Fibroblast of peridontal ligament (primary cell): ENCODE data around the gene DGKD.
A peak's percentile ranks its signal among the peaks of the same experiment; 100 is the strongest.

Experiments used
- DNase-seq: peaks from one replicate; pipeline ENCODE4 v3.0.0-alpha.2; 2010; ENCODE audit errors: extremely low read depth

DGKD gene

DNA sequence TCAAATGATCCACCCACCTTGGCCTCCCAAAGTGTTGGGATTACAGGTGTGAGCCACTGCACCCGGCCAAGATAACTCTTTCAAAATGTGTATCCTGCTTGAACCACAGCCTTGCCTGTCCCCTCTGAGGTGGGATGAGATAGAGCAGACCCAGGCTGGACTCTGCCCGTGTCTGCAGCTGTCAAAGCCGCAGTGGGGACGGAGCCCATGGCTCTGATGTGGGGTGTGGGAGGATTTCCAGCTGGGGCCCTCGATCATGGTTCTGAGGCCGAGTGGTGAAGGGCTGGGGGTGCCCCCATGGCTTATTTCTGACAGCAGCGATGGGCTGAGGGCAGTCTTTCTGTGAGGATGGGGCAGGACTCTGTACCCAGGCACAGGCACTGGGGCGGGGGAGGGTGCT is 104.5 kb downstream of the DGKD start:
- DNase-seq: no peak

GRCh38 chr2:233459426-233459825 is 105.1 kb downstream of the DGKD start:
- DNase-seq: no peak

GRCh38 chr2:233460726-233461441 is 106.6 kb downstream of the DGKD start:
- DNase-seq: no peak

DNA sequence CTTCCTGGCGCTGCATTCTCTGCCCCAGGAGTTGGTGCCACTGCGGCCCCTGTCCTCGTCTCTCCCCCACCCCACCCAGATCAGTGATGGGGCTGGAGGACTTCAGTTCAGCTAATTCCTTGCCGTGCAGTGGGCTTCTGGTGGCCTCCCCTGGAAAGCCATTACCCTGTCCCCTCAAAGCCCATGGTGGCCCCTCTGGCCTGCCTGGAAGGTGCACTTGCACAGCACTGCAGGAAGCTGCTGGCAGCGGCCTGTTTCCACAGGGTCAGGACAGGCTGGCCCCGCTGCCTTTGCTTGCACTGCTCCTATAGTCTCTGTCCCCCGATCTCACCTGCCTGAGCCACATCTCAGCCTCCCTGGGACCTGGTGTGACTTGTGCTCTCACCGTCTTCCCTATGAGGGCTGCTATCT is 107.2 kb downstream of the DGKD start:
- DNase-seq: no peak

DNA sequence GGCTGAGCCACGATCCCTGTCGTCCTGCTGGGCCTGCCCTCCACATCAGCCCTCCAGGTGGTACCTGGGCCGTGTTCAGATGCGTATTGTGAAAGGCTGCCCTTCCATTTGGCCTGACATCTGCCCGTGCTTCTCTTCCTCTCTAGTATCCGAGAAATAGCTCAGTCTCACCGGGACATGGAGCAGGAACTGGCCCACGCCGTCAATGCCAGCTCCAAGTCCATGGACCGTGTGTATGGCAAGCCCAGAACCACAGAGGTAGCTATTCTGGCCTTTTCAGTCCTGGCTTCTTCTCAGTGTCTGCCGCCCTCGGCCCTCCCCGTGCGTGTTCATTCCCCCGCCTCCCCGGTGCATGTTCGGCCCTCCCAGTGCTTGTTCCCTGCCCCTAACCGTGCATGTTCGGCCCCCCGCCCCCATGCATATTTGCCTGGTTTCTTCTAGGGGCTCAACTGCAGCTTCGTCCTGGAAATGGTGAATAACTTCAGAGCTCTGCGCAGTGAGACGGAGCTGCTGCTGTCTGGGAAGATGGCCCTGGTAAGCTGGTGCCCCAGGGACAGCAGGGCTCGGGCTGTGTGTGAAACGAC is 108.0 kb downstream of the DGKD start:
- DNase-seq: no peak

GRCh38 chr2:233462826-233463470 is 108.7 kb downstream of the DGKD start:
- DNase-seq: no peak

DNA sequence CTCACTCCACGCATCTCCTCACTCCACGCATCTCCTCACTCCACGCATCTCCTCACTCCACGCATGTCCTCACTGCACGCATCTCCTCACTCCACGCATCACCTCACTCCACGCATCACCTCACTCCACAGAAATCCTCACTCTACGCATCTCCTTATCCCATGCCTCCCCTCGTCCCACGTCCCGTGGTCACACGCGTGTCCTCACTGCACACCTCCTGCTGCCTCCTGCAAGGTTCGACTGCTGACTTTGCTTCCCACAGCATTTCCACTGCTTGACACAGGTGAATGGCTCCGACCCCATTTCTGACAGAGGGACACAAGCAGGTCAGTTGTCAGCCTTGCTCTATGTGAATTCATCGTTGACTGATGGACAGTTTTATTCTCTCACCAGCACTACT is 109.3 kb downstream of the DGKD start:
- DNase-seq: no peak

- DNase-seq: no peak
Measured at GRCh38 chr2:233464056-233464455, 109.8 kb downstream of the DGKD start.

GRCh38 chr2:233464531-233465240 is 110.4 kb downstream of the DGKD start:
- DNase-seq: no peak

GRCh38 chr2:233466991-233467603 is 112.8 kb downstream of the DGKD start:
- DNase-seq: no peak

DNA sequence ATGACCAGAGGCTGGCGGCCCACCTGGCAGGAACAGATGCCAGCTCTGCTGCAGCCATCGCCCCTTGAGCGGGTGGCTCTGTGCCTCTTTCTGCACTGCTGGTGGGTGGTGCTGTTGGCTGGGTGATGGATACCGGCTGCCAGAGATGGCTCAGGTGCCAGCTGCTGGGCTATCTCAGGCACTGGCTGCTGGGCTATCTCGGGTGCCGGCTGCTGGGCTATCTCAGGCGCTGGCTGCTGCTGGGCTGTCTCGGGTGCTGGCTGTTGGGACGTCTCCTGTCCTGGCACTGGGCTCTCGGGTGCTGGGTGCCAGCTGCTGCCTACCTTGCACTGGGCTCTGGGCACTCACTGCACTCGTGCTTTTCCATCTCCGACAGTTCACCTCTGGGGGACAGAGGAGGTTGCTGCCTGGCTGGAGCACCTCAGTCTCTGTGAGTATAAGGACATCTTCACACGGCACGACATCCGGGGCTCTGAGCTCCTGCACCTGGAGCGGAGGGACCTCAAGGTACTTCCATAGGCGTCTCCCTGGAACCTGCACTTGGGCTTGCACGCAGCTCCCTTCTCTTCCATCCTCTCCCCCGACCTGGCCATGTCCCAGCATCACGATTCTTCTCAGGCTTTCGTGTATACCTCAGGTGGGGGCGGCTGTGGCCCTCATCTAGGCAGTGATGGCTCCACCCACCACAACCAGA is 113.9 kb downstream of the DGKD start:
- DNase-seq: no peak

- DNase-seq: no peak
Measured at GRCh38 chr2:233468741-233469110, 114.4 kb downstream of the DGKD start.

DNA sequence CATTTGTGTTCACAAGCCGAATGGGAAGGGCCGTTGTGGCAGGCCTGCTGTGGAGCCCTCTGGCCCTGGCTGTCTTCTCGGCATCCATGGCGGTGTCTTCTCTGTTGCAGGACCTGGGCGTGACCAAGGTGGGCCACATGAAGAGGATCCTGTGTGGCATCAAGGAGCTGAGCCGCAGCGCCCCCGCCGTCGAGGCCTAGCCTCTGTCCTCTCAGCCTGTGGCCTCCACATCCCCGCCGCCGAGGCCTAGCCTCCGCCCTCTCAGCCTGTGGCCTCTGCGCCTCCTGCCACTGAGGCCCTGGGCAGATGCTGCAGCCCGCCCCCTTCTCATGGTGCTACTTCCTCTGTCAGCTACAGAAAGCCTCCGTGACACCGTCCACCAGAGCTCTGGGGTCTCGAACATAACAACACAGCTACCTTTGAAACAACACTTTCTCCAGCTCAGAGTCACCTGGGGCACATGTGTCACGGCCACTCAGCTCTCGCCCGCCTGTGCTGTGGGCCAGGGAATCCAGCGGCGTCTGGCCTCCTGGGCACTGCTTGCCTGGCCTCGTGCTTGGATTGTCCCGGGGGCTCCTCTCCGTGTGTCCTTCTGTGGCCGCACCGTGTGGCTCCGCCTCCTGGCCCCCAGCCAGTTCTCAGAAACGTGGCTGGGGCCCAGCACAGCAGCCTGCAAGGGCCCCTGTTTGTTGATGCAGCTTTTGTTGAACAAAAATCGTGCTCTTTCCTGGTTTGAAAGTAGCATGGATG is 115.1 kb downstream of the DGKD start:
- DNase-seq: no peak

DNA sequence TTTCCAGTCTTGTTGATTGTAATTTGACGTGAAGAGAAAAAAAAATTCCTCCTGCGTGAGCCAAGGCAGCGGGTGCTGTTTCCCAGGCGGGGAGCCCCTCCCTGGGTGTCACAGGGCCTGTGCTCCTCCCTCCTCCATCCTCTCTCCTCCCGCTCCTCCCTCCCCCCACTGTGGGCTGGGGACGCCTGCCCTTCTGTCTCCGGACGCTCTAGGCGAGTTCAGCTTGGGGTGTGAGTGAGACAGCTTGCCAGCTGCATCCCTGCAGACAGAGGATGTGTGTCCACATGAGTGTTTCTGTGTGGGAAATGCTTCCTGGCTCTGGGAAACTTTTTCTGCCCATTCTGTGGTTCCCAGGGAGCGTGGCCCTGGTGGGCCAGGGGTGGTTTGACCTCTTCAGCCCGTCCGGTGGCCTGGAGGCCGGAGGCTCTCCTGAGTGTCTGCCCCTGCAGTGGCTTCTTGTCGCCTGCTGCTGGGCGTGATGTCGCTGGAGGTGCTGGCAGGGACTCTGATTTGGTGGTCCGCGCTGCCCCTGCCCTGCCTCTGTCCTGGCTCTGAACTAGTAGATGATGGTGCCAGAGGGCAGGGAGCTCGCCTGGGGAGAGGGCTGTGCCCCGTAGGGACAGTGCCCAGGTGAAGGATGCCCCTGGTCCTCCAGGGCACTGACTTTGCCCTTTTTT is 115.9 kb downstream of the DGKD start:
- DNase-seq: no peak

DNA sequence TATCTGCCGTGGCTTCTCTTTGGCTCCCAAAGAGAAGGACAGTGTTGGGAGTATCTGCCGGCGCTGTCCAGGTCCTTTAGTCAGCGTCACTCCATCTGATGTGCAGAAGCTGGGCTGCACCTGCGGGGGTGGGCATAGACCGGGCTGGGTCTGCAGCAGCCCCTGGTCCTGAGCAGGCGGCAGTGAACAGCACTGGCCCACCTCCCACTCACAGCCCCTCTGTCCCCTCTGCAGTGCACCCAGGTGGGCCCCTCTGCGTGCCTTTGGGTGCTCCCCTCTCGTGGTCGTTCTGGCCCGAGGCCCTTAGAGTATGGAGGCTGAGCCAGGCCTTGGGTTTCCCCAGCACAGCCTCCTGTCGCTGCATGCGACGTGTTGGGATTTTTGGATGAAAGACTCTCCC is 116.5 kb downstream of the DGKD start:
- DNase-seq: no peak

DNA sequence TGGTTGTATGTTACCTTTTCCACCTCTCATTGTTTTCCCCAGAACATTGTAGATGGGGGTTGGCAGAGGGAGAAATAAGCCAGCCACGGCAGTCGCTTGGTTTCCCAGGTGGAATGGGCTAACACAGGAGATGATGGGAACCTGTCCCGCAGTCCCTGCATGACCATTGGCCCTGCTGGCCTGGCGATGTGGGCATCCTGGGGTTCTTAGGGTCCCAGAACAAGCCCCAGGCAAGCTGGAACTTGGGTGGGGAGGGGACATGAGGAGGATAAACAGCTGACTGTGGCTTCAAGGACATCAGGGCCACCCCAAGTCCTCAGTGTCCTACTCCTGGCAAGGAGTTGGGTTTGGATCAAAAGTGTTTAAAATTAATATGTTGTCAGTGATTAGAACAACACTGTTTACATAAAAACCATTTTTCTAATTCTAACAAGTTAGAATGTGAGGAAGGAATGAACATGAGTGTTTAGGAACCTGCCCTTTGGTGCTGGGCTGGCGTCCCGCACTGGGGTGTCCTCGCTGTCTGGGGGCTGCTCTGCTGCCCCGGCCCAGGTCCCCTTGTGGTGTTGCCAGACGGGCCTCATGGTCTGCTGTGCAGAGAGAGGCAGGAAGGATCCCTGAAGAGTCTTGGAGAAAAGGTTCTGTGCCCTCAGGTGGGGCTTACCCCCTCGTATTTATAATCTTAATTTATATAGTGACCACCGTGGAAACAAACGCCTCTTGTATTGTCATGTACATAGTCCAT is 117.2 kb downstream of the DGKD start:
- DNase-seq: no peak

DNA sequence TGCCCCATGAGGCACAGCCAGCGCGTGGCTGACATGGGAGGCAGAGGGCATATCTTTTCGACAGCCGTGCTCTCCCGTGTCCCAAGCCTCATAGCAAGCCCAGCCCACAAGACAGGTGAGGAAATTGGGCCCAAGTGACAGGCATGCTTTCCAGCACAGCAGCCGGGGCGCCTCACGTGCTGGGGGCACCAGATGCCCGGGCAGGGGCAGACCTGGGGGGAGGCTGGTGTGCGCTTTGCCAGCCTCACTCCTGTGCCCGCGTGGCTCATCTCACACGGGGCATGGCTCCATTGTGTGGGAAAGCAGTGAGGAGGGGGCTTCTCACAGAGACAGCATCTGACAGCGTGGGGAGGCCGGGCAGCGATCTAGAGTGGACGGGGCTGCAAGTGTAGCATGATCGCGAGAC is 119.1 kb downstream of the DGKD start:
- no peak for DNase-seq

- DNase-seq: no peak
Measured at GRCh38 chr2:233473878-233474277, 119.6 kb downstream of the DGKD start.

DNA sequence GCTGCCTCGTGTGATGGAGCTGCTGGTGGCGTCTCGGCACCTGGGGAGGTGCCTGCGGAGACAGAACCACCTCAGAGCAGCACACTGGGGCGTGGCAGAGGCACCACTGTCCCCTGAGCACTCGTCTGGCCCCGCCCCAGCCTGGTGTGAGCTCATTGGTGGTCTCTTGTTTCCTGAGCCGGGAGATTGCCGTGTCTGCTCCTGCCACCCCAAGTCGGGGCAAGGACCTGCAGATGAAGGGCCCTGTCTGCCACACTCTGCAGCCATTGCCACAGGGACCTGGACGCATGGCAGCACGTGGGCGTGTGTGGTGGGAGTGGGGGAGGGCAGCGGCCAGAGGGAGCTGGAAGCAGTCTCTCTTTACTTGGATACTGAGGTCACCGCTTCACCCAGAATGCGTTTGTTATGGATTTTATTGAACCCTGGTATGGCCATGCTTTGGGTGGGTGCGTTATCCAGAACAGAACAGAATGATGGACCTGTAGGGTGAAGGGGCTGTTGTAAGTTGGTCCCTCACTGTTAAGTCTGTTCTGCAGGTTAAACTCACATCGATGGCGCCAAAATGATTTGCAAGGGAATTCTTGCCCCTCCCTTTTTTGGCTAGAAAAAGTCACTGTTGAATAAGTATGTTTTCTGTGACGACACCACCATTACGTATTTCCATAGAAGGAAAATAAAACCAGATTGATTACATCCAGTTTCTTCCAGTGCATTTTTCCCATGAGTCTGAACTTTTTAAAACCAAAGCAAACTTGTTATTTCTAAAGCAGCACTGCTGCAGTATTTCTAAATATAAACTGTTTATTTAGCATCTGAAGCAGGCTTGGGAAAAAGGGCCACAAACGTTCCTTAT is 120.2 kb downstream of the DGKD start:
- DNase-seq: peak; percentile 50
